Skin of body (tissue), 2 donors: ENCODE measurements around the gene HOXB6. TPM values are rescaled to one million over a fixed set of nuclear protein-coding genes. Genes with fewer than 3 reads are reported as not detected.

Experiments used
- DNase-seq: peaks from one replicate; lab custom pipeline; 2025; lab: John Stamatoyannopoulos, UW
- total RNA-seq: library from RNA; depleted of rRNA; stranded (reverse); fragments of >200 nt; gene quantifications from one replicate; pipeline ENCODE4 v1.2.3, GENCODE V29; 2014

The HOXB6 gene
- total RNA-seq: 2.9 TPM

DNA sequence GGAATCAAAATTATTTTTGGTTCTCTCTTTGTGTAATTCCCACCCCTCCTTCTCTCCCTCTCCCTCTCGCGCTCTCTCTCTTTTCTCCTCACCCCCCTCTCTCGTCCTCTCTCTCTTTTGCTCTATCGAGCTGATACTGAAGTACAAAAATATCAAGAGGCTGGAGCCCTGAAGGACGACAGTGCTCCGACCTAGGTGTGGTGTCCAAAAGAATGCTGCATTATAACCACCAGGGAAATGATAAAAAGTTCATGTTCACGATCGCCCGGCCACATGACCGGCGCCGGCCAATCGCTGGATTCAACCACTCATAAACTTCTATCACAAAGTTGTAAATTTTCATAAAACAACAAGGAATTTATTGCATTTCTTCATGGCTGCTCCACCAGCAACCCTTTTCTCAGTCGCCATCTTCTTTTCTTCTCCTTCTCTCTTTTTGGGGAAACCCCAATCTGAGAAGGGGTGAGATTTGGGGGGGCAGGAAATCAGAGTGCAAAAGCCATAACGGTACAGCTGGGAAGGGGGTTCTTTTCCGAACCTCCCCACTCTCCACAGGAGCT lies at the start of gene HOXB6:
Gene HOXB6, minus strand, starts transcription at position 217 of the 560 bp plus-strand sequence. CDS start 6,836 bp downstream, outside the sequence.
- DNase-seq: no peak

DNA sequence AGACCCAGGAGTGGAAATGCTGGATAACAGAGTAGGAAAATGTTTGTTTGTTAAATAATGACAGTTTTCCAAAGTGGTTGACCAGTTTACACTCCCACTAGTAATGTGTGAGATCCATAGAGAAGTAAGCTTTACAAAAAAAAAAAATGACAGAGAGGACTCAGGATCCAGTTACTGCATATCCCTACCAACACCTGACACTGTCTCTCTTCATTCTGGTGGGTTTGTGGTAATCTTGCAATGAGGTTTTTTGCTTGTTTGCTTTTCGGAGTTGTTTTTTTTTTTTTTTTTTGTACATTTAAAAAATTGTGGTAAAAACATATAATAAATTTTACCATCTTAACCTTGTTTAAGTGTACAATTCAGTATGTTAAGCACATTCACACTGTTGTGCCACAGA lies 45.0 kb upstream of the HOXB6 start:
- DNase-seq: no peak

DNA sequence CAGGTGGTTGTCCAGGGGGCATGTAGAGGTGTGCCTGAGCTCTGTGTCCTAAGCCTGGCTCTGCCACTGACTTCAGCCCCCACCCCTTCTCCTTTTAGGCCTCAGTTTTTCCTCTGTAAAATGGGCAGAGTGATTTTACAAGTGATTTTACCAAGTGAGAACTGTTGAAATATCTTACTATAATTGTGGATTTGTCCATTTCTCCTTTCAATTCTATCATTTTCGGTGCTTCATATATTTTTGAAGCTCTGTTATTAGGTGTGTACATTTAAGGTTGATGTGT lies 43.1 kb upstream of the HOXB6 start:
- no peak for DNase-seq

DNA sequence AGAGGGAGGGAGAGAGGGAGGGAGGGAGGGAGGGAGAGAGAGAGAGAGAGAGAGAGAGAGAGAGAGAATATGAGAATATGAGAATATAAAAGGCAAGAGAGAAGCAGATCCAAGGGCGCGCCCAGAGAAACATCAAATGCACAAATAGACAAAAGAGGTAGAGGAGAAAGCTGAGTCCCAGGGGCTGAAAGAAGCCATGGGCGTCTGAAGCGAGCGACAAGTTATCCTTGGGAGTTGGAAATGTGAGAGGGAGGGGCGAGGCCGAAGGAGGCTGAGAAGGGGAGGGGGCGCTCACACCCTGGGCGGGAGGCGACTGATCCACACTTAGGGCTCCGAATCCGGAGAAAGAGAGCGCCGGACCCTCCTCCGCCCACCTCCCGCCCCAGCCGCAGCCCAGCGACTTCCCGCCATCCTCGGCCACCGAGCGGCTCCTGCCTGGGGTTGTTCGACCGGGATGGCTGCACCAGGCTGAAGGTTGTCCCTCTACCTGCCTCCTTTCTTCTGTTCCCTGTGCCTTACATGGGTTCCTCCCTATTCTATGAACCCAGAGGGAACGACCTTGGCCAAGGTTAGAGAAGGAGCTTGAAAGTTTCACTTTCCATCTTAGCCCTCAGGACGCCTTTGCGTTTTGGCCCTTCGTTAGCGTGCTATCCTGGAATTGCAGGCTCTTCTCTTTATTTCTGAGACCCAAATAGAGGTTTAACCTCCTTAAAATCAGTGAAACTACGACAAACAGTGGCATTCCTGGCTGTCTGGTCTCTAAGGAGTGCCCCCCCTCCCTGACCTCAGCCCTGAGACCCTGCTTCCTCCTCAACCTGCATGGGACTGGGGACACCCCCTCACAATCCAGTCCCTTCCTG lies 42.5 kb upstream of the HOXB6 start:
- no peak for DNase-seq

DNA sequence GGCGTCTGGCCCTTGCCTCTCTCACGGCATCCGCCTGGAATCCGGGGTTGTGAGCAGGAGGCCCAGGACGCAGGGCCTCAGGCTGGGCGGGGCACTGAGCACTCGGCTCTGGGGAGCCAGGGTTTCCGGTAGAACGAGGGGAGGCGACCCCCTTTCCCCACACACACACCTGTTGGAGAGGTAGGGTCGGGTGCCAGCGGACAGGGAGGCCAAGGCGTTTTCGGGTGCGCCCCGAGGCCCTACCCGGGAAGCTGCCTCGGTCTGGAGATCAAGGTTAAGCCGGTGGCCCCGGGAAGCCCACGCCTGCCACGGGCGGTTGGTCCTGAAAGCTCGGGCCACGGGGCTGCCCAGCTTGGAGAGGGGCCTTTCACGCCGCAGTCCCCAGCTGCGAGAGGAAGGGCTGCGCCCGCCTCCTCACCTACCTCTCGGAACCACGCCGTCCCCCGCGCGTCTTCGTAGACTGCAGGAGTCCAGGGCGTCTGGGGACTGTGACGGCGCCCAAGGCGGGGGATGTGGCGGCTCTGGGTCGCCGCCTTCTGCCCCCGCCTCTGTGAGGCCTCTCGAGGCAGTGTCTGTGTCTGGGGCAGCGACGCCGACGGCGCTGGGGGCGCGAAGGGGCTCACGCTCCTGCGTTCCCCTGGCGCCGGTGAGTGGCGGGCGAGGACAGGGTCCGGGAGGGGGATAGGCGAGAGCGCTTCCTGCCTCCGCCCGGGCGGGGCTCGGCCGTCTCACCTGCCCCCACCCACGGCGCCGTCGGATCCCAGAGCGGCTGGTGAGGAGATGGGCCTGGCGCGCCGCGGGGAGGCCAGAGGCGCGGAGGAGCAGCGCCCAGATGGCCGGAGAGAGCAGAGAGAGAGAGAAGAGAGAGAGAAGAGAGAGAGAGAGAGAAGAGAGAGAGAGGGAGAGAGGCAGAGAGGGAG lies 41.7 kb upstream of the HOXB6 start:
- no peak for DNase-seq

DNA sequence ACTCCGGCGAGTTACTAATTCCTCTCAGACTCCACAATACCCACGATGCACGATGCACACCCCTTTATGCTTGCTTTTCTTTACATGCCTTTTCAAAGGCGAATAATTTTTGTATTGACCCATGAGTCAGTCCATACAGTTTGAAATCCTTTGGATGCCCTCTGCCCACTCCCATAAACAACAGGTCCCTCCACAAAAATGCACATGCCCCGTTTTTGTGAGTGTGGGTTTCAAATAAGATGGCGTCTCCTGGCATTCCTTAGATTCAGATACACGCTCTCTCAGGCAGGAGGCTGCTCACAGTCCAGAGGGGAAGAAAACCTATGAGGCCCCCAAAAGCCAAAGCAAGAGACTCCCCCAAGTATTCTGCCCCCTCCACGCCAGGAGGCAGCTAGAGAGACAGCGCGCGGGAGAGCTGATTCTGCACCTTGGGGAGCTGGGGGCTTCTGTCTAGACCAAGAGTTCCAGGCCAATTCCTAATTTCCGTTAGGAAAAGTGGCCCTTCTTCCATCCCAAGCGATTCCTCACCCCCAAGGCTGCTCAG lies 40.9 kb upstream of the HOXB6 start:
- DNase-seq: no peak

DNA sequence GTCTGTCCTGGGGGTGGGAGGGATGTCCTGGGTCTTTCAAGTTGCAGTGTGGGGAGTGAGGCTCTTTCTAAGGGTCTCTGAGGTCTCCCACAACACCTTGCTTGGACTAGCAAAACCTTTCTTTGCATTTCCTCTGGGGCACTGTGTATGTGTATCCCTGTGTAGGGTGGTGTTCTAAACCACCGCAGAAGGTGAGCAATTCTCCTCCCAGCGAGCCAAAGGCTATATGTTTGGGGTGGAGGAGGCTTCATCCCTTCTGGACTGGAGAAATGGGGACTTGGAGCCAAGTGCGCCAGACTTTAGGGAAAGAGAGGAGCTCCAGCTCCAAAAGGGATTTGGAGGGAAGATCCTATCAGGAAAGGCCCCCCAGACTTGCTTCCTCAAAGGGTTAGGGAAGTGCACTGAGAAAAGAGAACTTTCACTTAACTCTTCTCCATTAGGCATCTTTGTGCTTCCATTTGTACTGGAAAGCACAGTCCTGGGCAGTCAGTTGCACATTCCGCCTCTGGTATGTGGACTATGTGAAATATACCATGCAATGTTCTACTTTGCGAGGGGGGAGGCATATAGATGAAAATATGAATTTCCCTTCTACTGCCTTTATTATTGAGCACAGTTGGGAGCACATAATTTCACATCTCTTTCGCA lies 40.2 kb upstream of the HOXB6 start:
- no peak for DNase-seq

DNA sequence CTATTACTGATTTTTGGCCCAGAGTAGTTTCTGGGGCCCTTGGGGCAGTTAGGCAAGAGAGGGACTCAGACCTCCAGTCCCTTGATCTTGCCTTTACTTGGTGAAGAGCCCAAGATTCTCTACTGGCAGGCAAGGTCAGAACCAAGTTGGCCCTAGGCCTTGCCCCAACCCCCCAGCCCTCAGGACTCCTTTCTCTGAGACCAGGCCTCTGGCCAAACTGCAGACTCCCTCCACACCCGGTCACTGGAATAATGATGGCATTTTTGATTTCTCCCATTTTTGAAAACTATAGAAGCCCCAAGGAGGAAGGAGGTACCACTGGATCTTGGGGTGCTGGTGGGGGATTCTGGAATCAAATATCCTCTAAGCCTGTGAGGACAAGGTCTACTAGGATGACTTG lies 39.4 kb upstream of the HOXB6 start:
- DNase-seq: no peak

DNA sequence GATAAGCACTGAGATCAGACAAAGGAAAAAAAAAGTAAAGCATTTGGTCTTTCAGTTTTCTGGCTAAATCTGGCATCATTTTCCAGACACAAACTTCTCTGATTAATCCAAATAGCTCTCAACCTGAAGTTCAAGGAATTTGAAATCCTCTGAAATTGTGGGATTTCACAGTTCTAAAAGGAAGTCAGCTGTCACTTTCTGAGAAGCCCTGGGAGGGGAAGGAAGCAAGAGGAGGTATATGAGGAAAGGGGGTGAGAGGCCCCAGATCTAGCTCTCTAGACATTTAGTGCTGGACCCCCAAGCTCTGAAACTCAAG lies 38.9 kb upstream of the HOXB6 start:
- no peak for DNase-seq

DNA sequence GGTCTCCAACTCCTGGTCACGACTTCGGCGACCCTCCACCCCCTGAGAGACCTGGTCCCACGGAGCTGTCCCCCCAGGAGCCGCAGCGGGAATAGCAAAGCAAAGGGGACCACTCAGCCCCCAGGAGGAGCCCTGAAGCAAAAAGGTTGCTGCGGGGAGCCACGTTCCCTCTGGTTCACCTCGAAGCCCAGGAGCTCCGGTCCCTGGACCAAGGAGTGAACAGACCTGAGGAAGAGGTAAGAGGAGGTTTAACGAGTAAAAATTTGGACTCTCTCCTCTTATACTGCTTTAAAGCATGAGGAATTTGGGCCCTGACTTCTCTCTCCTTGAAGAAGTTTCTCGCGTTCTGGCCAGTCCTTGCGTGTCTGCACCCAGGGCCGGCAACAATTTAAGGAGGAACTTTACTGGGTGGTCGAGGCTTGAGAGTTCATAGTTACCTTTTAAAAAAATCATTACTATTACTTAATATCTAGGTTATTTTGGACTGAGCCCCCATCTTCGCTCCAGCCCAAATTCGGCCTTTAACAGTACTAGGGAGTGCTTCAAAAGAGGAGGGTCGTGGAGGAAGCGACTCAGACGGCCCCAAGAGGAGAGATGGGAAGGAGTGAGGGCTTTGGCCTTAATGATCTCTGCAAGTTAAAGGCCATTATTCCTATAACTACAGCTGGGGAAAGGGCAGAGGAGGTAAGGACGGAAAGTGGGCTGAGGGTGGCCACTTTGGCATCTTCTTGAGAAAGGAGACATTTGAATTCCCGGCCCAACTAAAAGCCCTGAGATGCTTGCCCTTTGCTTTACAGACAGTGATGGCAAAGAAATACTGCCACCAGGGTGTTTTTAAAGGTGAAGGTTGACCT lies 38.3 kb upstream of the HOXB6 start:
- DNase-seq: no peak

DNA sequence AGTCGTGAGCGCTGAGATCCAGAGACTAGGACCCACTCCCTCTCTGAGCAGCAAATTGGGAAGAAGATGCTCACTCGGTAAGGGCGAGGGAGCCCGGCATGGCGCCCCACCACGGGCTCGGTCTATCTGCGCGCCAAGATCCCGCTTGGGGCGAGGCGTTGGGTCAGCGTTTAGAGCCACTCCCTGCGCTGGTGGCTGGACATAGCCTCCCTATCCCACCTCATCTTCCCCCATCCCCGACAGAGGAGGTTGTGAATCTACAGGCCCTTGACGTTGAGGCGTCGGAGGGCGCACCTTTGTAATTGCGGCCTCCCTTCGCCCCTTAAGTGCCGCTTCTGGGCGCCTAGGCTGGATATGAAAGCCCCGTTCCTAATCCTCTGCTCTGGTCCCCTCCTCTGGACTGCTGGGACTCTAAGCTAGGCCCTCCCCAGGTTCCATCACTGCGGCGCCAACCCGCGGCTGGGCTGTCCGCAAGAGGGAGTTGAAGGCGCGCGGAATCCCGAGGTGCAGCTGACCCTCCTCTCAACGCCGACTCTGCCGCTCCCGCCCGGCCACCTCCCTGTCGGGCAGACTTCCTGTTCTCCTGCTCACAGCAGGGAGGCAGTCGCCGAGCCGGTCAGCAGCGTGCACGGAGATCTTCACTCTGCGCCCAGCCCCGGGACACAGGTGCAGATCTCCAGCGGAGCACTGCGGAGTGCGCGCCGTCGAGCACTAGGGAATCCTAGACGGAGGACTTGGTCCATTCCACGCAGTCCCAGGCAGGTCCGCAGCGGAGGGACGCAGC lies 37.5 kb upstream of the HOXB6 start:
- no peak for DNase-seq

DNA sequence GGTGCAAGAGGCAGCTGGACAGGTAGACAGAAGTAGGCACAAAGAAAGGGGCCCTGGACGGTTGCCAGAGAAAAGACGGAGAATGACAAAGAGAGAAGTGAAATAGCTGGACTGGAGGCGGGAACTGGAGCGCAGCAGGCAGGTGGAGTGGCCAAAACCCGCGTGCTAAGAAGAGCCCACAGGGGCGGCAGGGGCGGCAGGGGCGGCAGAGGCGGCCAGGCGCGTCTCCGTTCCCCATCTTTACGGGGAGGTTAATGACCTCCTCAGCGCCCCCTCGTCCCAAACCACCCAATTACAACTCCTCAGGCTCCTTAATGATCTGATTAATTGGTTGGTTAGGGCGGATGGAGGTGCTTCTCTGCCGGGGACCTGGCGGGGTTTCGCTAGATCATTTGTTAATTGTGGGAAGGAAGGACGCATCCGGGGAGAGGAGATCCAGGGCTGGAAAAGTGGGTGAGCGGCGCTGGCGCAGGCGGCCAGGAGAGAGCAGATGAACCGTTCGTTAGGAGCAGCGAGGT lies 36.8 kb upstream of the HOXB6 start:
- no peak for DNase-seq

DNA sequence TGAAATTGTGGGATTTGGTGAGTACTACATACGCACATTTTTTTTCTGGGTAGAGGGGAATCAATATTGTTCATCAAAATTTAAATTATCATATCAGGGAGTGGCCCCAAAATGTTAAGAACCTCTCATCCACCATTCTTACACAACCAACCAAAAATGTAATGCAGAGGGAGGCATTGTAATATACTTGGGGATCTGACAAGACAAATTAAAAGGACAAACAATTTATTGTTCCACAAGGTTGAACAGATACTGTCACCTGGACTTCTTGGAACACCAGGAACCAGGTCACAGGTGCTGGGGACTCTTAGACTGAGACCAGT lies 36.0 kb upstream of the HOXB6 start:
- DNase-seq: no peak

DNA sequence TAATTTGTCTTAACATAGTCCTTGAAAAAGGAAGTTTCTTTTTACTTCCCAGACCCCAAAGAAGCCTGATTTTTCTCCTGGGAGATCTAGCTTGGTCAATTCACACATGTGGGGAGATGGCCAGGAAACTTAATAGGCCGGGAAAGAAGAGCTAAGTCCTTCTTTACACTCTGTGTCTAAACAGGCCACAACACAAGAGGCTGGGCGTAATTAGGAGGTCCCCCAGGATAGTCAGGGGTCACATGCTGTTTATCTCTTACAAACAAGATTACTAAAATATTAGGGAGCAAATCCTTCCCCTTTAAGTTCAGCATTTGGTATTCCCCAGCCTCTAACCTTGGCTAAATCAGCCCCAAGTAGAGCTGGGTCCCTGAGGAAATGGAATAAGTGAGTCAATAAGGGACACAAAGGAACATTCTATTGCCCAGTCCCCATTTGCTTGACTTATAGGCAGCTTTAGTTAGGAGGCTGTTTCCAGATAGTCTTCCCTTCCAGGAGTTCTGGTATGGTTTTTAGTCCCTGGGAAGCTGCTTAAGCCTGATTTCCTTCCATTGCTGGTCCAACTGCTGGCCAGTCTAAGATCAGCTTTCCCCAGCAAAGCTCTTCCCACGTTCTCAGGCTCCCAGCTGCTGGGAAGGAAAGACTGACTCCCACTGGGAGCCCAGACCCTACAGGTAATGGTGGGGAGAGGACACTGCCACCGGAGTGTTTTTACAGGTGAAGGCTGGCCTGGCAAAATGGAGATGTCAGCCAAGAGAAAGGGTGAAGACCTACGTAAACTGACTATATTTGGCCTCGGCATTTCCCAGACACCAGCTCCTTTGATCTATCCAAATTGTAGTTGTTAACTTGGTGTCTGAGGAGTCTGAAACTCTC lies 35.4 kb upstream of the HOXB6 start:
- no peak for DNase-seq

DNA sequence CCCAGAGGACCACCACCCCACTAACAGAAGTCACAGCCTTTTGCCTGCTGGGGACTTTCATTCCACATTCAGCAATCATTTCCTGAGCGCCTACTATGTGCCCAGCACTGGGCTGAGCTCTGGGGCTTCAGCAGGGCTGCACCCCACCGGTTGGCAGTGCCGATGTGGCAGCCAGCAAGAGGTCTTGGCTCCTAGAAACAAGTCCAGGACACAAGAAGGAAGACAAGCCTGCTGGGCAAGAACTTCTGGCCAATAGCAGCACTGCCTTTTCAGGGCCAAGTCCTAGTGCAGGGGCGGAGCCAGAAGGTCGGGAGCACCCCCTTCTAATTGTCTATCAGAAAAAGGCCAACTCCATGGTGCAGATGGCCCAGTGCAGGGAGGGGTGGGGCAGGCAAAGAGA lies 34.4 kb upstream of the HOXB6 start:
- DNase-seq: no peak

DNA sequence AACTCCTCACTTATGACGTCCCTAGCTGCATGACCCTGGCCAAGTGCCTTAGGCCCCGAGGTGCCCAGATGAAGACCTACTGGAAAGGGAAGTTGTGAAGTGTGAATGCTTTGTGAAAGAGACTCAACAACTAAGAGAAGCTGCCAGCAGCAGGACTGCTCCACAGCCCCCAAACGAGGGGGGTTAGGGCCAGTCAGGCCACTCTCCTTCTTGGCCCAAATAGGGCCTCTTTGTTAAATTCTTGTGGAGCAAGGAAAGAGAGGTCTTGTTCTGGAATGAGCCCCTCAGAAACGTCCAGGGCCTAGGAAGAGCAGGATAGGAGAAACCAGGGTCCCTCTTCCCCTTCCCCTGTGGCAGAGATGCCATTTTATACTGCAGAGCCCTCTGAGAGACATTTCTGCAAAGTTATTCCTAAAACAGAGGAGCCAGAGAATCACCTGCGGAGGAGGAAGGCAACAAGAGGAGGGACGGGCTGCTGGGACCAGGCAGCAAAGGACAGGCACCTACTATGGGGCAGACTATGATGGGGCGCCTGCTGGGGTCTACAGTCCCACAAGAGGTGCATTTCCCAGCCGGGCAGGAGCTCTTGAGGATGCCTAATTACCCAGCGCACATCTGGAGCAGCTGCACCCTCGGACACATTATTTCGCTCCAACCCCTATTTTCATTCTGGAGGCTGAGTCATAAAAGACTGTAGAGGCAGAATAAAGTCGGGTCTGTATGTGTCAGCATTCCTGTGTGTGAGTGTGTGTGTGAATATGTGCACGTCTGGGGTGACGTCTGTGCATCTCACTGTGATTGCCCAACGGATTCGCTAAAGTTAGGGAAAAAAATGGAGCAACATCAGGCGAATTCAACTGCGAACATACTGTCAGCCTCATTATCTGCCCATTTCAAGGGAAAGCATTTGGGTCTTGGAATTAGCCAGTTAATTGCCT lies 32.8 kb upstream of the HOXB6 start:
- no peak for DNase-seq

DNA sequence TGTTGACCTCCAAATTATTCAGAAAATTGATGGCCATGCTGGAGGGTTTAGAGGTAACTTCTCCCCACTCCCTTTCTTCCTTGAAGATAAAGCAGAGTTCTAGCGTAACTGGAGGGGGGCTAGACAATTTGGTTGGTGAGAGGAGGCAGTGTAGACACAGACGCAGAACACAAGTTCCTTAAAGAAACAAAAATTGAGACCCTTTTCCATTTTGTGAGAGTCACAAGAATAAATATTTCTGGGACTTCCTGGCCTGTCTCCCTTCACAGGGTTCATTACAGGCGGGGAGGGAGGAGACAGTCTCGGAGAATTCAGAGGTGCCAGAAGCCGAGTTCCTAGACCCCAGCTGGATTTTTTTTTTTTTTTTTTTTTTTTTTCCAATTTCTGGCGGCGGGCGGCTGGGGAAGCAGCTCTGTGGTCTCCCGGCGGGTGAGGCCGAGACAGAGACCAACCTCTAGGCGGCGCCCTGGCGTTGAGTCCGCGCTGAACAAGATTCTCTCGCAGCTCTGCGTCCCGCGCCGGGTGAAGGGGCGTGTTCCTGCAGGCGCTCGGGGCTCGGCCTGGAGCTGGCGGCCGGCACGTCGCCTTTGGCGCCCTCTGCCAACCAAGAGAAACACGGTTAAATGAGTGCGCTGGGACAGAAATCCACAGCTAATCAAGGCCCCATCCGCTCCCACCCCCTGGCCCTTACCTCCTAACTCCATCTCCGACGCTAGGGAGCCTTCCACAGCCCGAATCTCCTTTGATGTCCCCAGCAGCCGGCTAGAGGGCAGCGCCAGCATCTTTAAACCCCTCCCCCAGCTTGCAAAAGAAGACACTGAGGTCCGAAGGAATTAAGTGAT lies 31.6 kb upstream of the HOXB6 start:
- peak; percentile 43 for DNase-seq
